ENCODE data around the gene CNTFR. TPM values are rescaled to one million over a fixed set of nuclear protein-coding genes. Genes with fewer than 3 reads are reported as not detected.

CNTFR gene
- total and polyA plus RNA-seq, 4 donors: 0.75 to 3.3 (median 2.0) TPM

- 62% methylated on average over 20 of the region's 20 CpGs for WGBS
- Histone ChIP-seq H3K9me3 (ENCODE audit: control insufficient read depth in 4 of 4, low read length in 3 of 4) (no peaks in the 10 kb centered on the region), H3K4me3 (ENCODE audit: low read depth in 1 of 3, low read length in 3 of 3) (peak overlapping the region in 2 of 3 donors; percentile 52 to 54), H3K9ac (ENCODE audit: low read depth in 1 of 2, low read length in 2 of 2) (no peak overlapping the region), H3K36me3 (ENCODE audit: control insufficient read depth in 4 of 4, insufficient read depth in 3 of 4, low read depth in 1 of 4, low read length in 3 of 4) (no peaks in the 10 kb centered on the region), H3K4me1 (ENCODE audit: control insufficient read depth in 4 of 4, insufficient read depth in 4 of 4, low read length in 3 of 4) (peaks cover 6 to 52% (median 45%) of the 10 kb centered on the region in 4 donors), H3K27me3 (ENCODE audit: control insufficient read depth in 4 of 4, insufficient read depth in 4 of 4, low read length in 3 of 4) (no peaks in the 10 kb centered on the region), H3K27ac (ENCODE audit: low read depth in 1 of 2, low read length in 2 of 2) (no peak overlapping the region)
- TF ChIP-seq RXRA (IDR thresholded peaks at IDR 0.05) (no peak), MAX (IDR thresholded peaks at IDR 0.05) (no peak), FOXA1 (IDR thresholded peaks at IDR 0.05) (no peak), REST (IDR thresholded peaks at IDR 0.05) (no peak), TAF1 (conservative IDR thresholded peaks at IDR 0.05) (no peak), FOXA2 (IDR thresholded peaks at IDR 0.05) (no peak), EGR1 (IDR thresholded peaks at IDR 0.05; ENCODE audit: low read depth in 2 of 2) (no peak), GABPA (IDR thresholded peaks at IDR 0.05 in 1 of 2, conservative IDR thresholded peaks at IDR 0.05 in 1 of 2) (no peak)
- TF ChIP-seq, protein P1, sequence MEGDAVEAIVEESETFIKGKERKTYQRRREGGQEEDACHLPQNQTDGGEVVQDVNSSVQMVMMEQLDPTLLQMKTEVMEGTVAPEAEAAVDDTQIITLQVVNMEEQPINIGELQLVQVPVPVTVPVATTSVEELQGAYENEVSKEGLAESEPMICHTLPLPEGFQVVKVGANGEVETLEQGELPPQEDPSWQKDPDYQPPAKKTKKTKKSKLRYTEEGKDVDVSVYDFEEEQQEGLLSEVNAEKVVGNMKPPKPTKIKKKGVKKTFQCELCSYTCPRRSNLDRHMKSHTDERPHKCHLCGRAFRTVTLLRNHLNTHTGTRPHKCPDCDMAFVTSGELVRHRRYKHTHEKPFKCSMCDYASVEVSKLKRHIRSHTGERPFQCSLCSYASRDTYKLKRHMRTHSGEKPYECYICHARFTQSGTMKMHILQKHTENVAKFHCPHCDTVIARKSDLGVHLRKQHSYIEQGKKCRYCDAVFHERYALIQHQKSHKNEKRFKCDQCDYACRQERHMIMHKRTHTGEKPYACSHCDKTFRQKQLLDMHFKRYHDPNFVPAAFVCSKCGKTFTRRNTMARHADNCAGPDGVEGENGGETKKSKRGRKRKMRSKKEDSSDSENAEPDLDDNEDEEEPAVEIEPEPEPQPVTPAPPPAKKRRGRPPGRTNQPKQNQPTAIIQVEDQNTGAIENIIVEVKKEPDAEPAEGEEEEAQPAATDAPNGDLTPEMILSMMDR (IDR thresholded peaks at IDR 0.05; ENCODE audit: low read depth, low read length, missing input control): no peak
- no peak for DNase-seq (ENCODE audit: low spot score)
These were observed 38.5 kb upstream of the CNTFR start for GRCh38 chr9:34627716-34628655.

GRCh38 chr9:34625186-34625486 is 35.6 kb upstream of the CNTFR start:
- 80% methylated on average over 3 of the region's 3 CpGs for WGBS
- Histone ChIP-seq H3K4me1 (ENCODE audit: control insufficient read depth in 4 of 4, insufficient read depth in 4 of 4, low read length in 3 of 4) (peaks cover 3 to 24% (median 19%) of the 10 kb centered on the region in 4 donors), H3K9ac (ENCODE audit: low read depth in 1 of 2, low read length in 2 of 2) (no peak overlapping the region), H3K4me3 (ENCODE audit: low read depth in 1 of 3, low read length in 3 of 3) (no peak overlapping the region), H3K9me3 (ENCODE audit: control insufficient read depth in 4 of 4, low read length in 3 of 4) (no peaks in the 10 kb centered on the region), H3K27ac (ENCODE audit: low read depth in 1 of 2, low read length in 2 of 2) (no peak overlapping the region), H3K36me3 (ENCODE audit: control insufficient read depth in 4 of 4, insufficient read depth in 3 of 4, low read depth in 1 of 4, low read length in 3 of 4) (no peaks in the 10 kb centered on the region), H3K27me3 (ENCODE audit: control insufficient read depth in 4 of 4, insufficient read depth in 4 of 4, low read length in 3 of 4) (no peaks in the 10 kb centered on the region)
- DNase-seq (ENCODE audit: low spot score): no peak
- TF ChIP-seq NR2F2 (IDR thresholded peaks at IDR 0.05) (no peak), JUND (IDR thresholded peaks at IDR 0.05) (no peak), SP1 (IDR thresholded peaks at IDR 0.05) (no peak), GABPA (IDR thresholded peaks at IDR 0.05 in 1 of 2, conservative IDR thresholded peaks at IDR 0.05 in 1 of 2) (no peak), RAD21 (IDR thresholded peaks at IDR 0.05) (no peak), MAX (IDR thresholded peaks at IDR 0.05) (no peak), HNF4G (IDR thresholded peaks at IDR 0.05) (no peak), HNF4A (conservative IDR thresholded peaks at IDR 0.05) (no peak), RXRA (IDR thresholded peaks at IDR 0.05) (no peak), FOXA2 (IDR thresholded peaks at IDR 0.05) (no peak), EGR1 (IDR thresholded peaks at IDR 0.05; ENCODE audit: low read depth in 2 of 2) (no peak), FOXA1 (IDR thresholded peaks at IDR 0.05) (no peak), TAF1 (conservative IDR thresholded peaks at IDR 0.05) (no peak)

Measured in liver (tissue), 9 donors.